K562 (cell line): ENCODE results near the gene COX5A. TPM values are rescaled to one million over a fixed set of nuclear protein-coding genes. Genes with fewer than 3 reads are reported as not detected.

Source experiments
- BRCA1 ChIP-seq, 2 experiments: fragments of 450-650 bp in 1 of 2; sonication (generic) in 1 of 2; formaldehyde crosslinking in 1 of 2; IDR thresholded peaks; 2 replicates each; pipeline versions ENCODE4 v1.5.0 to v1.6.1; 2017 to 2020; ENCODE audit warnings: mild to moderate bottlenecking in 1 of 2, missing genetic modification reagents in 1 of 2
- ETV1 ChIP-seq: fragments of 450-650 bp; conservative IDR thresholded peaks from 2 replicates; pipeline ENCODE4 v1.6.1; 2016; ENCODE audit warnings: missing genetic modification characterization, control low read depth, low read depth, missing compliant biosample characterization
- FOS ChIP-seq: IDR thresholded peaks from 3 replicates; pipeline ENCODE4 v1.6.1; 2011; ENCODE audit not compliant: insufficient read length; ENCODE audit errors: extremely low read depth
- GABPB1 ChIP-seq: sonication (generic); formaldehyde crosslinking; IDR thresholded peaks from 2 replicates; pipeline ENCODE4 v1.8.0; 2022; ENCODE audit warnings: mild to moderate bottlenecking, missing genetic modification reagents
- GTF2F1 ChIP-seq: IDR thresholded peaks from 2 replicates; pipeline ENCODE4 v1.6.1; 2011; ENCODE audit warnings: low read depth, low read length, improper control_type of control experiment
- MCM2 ChIP-seq: fragments of 450-650 bp; IDR thresholded peaks from 2 replicates; pipeline ENCODE4 v1.6.1; 2017; ENCODE audit warnings: low read depth, mild to moderate bottlenecking
- NCOA2 ChIP-seq, 2 experiments: fragments of 450-650 bp; IDR thresholded peaks; 2 replicates each; pipeline ENCODE4 v1.6.1; 2018; ENCODE audit warnings: mild to moderate bottlenecking in 2 of 2, moderate library complexity in 1 of 2; ENCODE audit not compliant: partially characterized antibody in 2 of 2
- RAD51 ChIP-seq: fragments of 450-650 bp; IDR thresholded peaks from 2 replicates; pipeline ENCODE4 v1.7.1; 2016; ENCODE audit warnings: low read depth, mild to moderate bottlenecking, borderline replicate concordance
- SP1 ChIP-seq: sonication (generic); formaldehyde crosslinking; IDR thresholded peaks from 2 replicates; pipeline ENCODE4 v1.8.1; 2022; ENCODE audit warnings: mild to moderate bottlenecking, missing genetic modification reagents
- SREBF1 ChIP-seq: fragments of 150-350 bp; IDR thresholded peaks from 2 replicates; pipeline ENCODE4 v1.6.1; 2014; ENCODE audit warnings: antibody characterized with exemption, low read depth, low read length, borderline replicate concordance
- SRSF9 ChIP-seq: fragments of 200-400 bp; formaldehyde crosslinking; IDR thresholded peaks from 2 replicates; pipeline ENCODE4 v1.6.1; 2017; ENCODE audit warnings: low read depth, low read length, borderline replicate concordance
- ZNF324 ChIP-seq: fragments of 250-450 bp; sonication (Bioruptor Pico); IDR thresholded peaks from 2 replicates; pipeline ENCODE4 v1.4.0; 2020; ENCODE audit warnings: mild to moderate bottlenecking
- ZNF699 ChIP-seq: fragments of 250-450 bp; sonication (Bioruptor Pico); IDR thresholded peaks from 2 replicates; pipeline ENCODE4 v1.8.0; 2021; ENCODE audit warnings: mild to moderate bottlenecking, moderate library complexity; ENCODE audit not compliant: insufficient replicate concordance
- ZNF75A ChIP-seq: fragments of 450-650 bp; formaldehyde crosslinking; IDR thresholded peaks from 2 replicates; pipeline ENCODE4 v1.4.0; 2020; ENCODE audit warnings: mild to moderate bottlenecking
- polyA plus RNA-seq, 8 experiments: library from polyadenylated mRNA; depleted of rRNA in 4 of 8; stranded (reverse) in 5 of 8; unstranded in 3 of 8; fragments of >200 nt; fragmentation: Nextera tagmentation in 2 of 8; fragmentation: Illumina TruSeq in 1 of 8; extraction: Ambion mirVana in 2 of 8; extraction: Trizol in 1 of 8; gene quantifications; 2 replicates each; pipeline versions ENCODE4 v1.2.1 to v1.2.3, GENCODE V29; 2011 to 2014; ENCODE audit warnings: inconsistent platforms in 1 of 8, missing spikeins in 1 of 8
- total RNA-seq, 7 experiments: library from RNA; depleted of rRNA in 6 of 7; stranded (reverse); fragments of >200 nt in 6 of 7; fragmentation: Illumina TruSeq in 2 of 7; extraction: Trizol in 2 of 7; gene quantifications; 2 replicates each; pipeline versions ENCODE4 v1.2.1 to v1.2.3, GENCODE V29; 2011 to 2021; ENCODE audit warnings: low replicate concordance in 1 of 7
- TF ChIP-seq, protein P1 (sequence below), 2 experiments: fragments of 450-650 bp; IDR thresholded peaks; 2 replicates each; pipeline ENCODE4 v1.6.1; 2016; ENCODE audit warnings: mild to moderate bottlenecking in 2 of 2, borderline replicate concordance in 1 of 2, low read depth in 1 of 2, moderate library complexity in 1 of 2
- TF ChIP-seq, protein P2 (sequence below): fragments of 450-650 bp; conservative IDR thresholded peaks from 2 replicates; pipeline ENCODE4 v1.6.1; 2016; ENCODE audit warnings: missing genetic modification characterization, low read depth, mild to moderate bottlenecking, missing compliant biosample characterization, moderate library complexity
- TF ChIP-seq, protein P3 (sequence below): IDR thresholded peaks from 2 replicates; pipeline ENCODE4 v1.6.1; 2011; ENCODE audit not compliant: insufficient read length; ENCODE audit errors: extremely low read depth
- TF ChIP-seq, protein P4 (sequence below): fragments of 250-450 bp; sonication (Bioruptor Pico); IDR thresholded peaks from 2 replicates; pipeline ENCODE4 v1.8.0; 2022; ENCODE audit warnings: moderate library complexity, mild to moderate bottlenecking, inconsistent platforms

COX5A gene
- total and polyA plus RNA-seq, 9 of the 15 experiments (the other 6 are each of a cell fraction or from before 2014, with no cell fraction given) = 86.8 to 553 (median 371) TPM

DNA sequence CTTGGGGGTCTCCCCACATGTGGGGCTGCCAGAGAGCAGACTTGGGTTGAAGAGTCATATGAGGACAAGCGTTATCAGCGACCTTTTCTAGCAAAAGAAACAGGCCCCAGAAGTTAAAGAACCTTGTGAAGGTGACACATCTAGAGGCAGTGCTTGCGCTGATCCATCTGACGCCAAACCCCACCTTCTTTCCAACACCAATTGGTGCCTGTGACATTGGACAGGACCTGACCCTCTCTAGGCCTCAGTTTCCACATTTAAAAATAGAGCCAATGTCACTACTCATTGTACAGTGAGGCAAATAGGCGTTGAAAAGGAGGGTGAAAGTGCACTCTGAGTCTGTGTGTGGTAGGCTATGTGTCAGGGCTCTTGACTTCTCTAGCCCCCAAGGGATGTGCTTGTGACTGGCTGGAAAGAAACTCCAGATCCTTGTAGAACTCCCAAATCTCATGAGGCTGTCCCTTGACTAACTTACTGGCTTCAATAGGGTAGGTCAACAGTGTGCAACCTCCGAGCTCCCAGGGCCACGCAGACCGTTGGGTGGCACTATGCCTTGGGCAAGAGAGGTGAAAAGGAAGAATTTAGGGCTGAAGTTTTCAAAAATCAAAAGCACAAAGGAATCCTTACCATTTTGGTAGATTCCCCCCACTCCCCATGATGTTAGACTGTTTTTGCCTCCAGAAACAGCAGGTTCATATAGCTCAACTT, 30.6 kb downstream of the COX5A start (continued):
- TF ChIP-seq, protein P1, sequence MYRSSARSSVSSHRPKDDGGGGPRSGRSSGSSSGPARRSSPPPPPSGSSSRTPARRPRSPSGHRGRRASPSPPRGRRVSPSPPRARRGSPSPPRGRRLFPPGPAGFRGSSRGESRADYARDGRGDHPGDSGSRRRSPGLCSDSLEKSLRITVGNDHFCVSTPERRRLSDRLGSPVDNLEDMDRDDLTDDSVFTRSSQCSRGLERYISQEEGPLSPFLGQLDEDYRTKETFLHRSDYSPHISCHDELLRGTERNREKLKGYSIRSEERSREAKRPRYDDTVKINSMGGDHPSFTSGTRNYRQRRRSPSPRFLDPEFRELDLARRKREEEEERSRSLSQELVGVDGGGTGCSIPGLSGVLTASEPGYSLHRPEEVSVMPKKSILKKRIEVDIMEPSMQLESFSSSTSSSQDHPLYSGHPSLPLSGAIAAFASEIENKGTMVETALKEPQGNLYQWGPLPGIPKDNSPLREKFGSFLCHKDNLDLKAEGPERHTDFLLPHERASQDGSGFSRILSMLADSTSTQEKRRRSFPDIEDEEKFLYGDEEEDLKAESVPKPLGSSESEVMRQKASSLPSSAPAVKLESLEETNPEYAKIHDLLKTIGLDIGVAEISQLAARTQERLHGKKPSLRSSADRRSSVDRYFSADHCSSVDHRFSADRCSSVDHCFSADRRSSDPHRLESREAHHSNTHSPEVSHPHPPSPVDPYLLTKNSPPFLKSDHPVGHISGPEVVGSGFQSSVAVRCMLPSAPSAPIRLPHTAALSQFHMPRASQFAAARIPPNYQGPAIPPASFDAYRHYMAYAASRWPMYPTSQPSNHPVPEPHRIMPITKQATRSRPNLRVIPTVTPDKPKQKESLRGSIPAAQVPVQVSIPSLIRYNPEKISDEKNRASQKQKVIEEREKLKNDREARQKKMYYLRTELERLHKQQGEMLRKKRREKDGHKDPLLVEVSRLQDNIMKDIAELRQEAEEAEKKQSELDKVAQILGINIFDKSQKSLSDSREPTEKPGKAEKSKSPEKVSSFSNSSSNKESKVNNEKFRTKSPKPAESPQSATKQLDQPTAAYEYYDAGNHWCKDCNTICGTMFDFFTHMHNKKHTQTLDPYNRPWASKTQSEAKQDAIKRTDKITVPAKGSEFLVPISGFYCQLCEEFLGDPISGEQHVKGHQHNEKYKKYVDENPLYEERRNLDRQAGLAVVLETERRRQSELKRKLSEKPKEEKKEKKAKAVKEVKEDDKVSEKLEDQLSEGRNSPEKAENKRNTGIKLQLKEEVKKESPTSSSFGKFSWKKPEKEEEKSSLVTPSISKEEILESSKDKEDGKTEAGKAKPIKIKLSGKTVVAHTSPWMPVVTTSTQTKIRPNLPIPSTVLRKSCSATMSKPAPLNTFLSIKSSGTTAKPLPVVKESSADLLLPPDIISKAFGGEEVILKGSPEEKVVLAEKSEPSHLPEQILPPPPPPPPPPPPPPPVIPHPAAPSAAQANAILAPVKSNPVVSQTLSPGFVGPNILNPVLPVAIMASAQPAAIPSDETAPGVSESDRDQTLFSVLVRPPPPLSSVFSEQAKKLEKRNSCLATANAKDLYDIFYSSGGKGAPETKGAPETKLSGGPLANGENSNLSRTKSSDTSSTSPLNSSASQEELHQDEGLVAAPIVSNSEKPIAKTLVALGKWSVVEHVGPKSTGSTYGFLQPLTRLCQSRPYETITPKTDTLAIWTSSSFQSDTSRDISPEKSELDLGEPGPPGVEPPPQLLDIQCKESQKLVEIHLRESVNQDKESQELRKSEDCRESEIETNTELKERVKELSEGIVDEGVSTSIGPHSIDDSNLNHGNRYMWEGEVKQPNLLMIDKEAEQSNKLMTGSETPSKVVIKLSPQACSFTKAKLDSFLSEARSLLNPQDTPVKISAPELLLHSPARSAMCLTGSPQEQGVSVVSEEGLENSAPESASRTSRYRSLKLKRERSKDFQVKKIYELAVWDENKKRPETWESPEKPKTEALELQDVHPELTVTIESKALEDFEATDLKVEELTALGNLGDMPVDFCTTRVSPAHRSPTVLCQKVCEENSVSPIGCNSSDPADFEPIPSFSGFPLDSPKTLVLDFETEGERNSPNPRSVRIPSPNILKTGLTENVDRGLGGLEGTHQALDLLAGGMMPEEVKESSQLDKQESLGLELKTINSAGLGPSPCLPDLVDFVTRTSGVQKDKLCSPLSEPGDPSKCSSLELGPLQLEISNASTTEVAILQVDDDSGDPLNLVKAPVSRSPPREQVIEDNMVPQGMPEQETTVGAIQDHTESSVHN (IDR thresholded peaks at IDR 0.05; ENCODE audit: borderline replicate concordance in 1 of 2, low read depth in 1 of 2) = no peak
- TF ChIP-seq BRCA1 (IDR thresholded peaks at IDR 0.05) = no peak
- no peak for TF ChIP-seq BRCA1 (CRISPR knock-in tag; IDR thresholded peaks at IDR 0.05)
- no peak for TF ChIP-seq GABPB1
- no peak for TF ChIP-seq ZNF324 (CRISPR knock-in tag)
- TF ChIP-seq FOS = no peak
- TF ChIP-seq, protein P2, sequence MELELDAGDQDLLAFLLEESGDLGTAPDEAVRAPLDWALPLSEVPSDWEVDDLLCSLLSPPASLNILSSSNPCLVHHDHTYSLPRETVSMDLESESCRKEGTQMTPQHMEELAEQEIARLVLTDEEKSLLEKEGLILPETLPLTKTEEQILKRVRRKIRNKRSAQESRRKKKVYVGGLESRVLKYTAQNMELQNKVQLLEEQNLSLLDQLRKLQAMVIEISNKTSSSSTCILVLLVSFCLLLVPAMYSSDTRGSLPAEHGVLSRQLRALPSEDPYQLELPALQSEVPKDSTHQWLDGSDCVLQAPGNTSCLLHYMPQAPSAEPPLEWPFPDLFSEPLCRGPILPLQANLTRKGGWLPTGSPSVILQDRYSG (tag) = no peak
- TF ChIP-seq NCOA2 (IDR thresholded peaks at IDR 0.05; ENCODE audit: partially characterized antibody in 2 of 2) = no peak
- no peak for TF ChIP-seq SRSF9
- no peak for TF ChIP-seq GTF2F1
- no peak for TF ChIP-seq ZNF699 (CRISPR knock-in tag)
- no peak for TF ChIP-seq MCM2
- TF ChIP-seq ZNF75A = no peak
- TF ChIP-seq, protein P3, sequence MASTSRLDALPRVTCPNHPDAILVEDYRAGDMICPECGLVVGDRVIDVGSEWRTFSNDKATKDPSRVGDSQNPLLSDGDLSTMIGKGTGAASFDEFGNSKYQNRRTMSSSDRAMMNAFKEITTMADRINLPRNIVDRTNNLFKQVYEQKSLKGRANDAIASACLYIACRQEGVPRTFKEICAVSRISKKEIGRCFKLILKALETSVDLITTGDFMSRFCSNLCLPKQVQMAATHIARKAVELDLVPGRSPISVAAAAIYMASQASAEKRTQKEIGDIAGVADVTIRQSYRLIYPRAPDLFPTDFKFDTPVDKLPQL = no peak
- TF ChIP-seq, protein P4, sequence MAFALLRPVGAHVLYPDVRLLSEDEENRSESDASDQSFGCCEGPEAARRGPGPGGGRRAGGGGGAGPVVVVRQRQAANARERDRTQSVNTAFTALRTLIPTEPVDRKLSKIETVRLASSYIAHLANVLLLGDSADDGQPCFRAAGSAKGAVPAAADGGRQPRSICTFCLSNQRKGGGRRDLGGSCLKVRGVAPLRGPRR (CRISPR knock-in tag) = no peak
- TF ChIP-seq SP1 (CRISPR knock-in tag) = no peak
- TF ChIP-seq ETV1 (tag) = no peak
- no peak for TF ChIP-seq RAD51
- TF ChIP-seq SREBF1 = no peak
